Measurements from ENCODE around the gene SLC24A3.
A peak's percentile ranks its signal among the peaks of the same experiment; 100 is the strongest.
"Not testable (repeated sequence)": the region's sequence is repeated elsewhere in the genome, so short reads cannot be mapped to it uniquely, and the experiment has no call there.

Gene SLC24A3

DNA sequence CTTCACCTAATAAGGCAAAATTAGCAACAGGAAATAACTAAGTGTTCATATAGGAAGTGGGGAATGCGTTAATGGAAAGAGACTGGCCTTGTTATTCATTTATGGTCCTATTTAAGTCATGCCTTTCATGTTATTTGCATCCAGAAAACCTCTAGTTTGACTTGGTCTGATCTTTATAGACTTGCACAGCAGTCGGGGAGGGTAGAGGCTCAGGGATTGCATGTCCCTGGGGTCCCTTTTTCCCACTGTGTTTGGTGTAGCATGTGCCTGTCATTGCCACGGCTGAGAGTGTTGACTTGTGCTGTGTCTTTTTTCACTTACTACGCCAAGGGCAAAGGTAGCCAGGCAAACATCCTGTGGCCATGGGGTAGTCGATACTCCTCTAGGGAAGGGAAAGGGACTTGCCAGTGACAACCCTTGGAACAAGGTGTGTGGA, 440.2 kb downstream of the SLC24A3 start:
- no peak for DNase-seq

DNA sequence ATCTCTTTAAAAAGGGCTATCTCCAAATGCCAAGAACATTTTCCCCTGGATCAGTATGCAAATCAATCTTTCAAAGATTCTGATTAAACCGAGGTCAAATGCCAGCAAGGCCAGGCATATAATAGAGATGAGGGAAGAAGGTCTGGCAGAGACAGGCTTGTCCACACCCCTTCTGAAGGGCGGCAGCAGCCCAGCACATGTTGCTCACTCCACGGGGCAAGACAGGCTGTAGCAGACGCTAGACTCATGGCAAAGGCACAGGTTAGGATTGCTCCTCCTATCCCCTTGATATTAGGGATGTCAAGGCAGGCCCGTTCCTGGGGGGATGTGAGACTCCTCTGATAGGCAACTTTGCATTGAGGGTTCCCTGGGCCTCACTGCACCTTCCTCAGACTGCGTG, 440.9 kb downstream of the SLC24A3 start:
- no peak for DNase-seq

DNA sequence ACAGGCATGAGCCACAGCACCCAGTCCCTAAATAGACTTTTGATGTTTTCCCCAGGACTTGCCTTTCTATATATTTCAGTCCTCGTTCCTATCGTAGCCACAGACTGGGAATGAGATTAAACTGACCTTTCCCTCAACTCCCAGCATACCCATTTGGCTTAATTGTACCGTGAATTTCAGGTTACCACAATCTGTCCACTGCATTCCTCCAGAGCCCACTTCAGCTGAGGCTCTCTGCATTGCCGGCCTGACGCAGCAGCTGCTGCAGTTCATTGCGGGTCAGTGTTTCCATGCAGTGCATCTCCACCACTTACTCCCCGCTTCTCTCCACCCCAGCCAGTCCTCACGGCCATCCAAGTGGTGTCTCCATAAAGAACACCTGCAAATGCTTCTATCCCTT, 442.5 kb downstream of the SLC24A3 start:
- DNase-seq, result no peak

DNA sequence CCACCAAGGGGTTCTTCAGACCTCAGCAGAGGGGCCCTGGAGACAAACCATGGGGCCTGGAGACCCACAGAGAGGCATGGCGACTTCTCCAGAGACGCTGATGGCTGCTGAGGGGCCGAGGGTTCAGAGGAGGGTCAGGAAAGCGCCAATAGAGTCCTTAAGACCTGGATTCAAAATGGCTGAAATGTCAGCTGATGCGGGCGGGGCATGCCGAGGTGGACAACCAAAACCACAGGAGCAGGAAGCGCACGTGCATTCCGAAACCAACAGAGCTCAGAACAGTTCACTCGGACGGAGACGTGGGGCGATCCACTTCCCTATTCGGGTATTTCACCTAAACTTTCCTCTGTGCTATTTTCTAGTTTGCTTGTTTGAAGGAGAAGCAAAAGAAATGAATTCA, 445.7 kb downstream of the SLC24A3 start:
- DNase-seq, result no peak

GRCh38 chr20:19659448-19659847, 447.0 kb downstream of the SLC24A3 start:
- DNase-seq, result no peak

DNA sequence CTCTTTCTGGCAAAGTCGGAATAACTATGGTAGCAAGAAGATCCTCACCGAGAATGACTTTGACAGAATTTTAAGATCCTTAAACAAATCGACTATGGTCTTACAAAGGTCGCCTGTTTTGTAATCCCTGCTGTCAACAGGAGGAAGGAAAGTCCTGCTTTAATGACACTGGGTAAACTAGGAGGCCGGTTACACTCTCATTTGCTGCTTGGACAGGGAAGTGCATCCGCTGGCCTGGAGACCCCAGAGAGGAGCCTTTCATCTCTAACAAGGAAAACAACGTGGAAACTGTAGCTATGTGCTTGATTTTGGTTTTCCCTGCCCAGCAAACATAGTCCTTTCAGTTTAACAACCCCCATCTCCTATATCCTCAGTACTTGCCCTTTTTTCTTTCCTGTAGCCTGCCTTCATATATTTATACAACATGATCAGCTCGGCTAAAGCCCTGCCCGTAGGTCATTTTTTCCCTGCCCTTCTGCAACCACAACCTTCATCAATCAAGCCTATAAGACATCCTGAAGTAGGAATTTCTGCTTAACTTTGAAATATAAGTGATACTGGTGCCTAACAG, 448.5 kb downstream of the SLC24A3 start:
- DNase-seq, result no peak

- peak; percentile 68 for DNase-seq
Measured at GRCh38 chr20:19661717-19662636, 449.5 kb downstream of the SLC24A3 start.

GRCh38 chr20:19662637-19662995, 450.2 kb downstream of the SLC24A3 start:
- no peak for DNase-seq

DNA sequence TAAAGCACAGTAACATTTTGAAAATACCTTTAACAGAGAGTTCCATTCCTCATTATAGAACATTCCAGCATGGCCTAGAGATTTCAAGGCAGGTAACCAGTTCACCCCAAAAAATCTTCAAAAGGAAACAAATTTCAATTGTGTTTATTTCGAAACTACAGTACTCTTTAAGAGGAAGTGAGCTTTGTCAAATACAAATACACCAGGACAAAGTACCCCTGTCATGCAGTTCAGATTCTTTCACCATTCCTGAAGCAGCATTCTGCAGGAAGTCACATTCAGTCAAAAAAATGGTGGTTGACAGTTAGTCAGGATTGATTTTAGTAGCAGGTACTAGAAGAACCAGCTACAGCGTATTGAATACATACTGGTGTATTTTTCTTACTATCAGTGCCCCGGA, 456.0 kb downstream of the SLC24A3 start:
- no peak for DNase-seq

GRCh38 chr20:19670829-19671228, 458.4 kb downstream of the SLC24A3 start:
- DNase-seq, result no peak

GRCh38 chr20:19671374-19671773, 458.9 kb downstream of the SLC24A3 start:
- no peak for DNase-seq

DNA sequence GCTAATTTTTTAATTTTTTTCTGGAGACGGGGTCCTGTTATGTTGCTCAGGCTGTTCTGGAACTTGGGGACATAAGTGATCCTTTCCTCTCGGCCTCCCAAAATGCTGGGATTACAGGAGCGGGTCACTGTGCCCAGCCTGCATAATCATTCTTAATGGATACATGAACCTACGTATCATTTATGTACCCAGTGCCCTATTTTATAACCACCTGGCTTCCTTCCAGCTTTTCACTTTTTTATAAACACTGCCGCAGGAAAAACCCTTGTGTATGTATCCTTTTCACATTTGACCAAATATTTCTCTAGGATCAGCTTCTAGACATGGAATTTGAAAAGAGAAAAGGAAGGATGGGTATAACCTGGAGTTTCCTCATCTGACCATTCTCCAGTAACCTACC, 460.1 kb downstream of the SLC24A3 start:
- DNase-seq, result no peak

DNA sequence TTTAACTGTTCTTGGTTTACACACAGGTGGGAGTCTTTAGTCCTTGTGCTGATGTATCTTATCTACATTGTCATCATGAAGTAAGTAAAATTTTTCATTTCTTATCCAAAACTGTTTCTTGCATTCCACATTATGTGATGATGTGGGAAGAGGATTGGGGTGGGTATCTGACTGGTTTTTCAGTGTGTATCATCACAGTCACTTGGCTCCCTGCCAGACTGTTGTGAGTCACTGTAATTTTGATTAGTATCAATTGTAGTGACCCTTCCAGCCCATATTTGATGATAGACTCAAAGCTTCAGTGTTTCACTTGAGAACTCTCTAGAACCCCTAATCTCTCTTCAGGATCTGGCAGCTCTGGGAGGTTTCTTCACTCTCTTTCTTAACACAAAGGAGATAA, 461.1 kb downstream of the SLC24A3 start:
- no peak for DNase-seq

GRCh38 chr20:19676202-19676601, 463.8 kb downstream of the SLC24A3 start:
- DNase-seq, result no peak

GRCh38 chr20:19677336-19677735, 464.9 kb downstream of the SLC24A3 start:
- no peak for DNase-seq

DNA sequence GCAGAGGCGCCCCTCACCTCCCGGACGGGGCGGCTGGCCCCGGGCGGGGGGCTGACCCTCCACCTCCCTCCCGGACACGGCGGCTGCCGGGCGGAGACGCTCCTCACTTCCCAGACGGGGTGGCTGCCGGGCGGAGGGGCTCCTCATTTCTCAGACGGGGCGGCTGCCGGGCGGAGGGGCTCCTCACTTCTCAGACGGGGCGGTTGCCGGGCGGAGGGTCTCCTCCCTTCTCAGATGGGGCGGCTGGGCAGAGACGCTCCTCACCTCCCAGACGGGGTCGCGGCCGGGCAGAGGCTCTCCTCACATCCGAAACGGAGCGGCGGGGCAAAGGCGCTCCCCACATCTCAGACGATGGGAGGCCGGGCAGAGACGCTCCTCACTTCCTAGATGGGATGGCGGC, 466.1 kb downstream of the SLC24A3 start:
- not testable (repeated sequence) for DNase-seq

GRCh38 chr20:19679900-19680495, 467.6 kb downstream of the SLC24A3 start:
- no peak for DNase-seq

GRCh38 chr20:19682249-19682648, 469.8 kb downstream of the SLC24A3 start:
- no peak for DNase-seq

DNA sequence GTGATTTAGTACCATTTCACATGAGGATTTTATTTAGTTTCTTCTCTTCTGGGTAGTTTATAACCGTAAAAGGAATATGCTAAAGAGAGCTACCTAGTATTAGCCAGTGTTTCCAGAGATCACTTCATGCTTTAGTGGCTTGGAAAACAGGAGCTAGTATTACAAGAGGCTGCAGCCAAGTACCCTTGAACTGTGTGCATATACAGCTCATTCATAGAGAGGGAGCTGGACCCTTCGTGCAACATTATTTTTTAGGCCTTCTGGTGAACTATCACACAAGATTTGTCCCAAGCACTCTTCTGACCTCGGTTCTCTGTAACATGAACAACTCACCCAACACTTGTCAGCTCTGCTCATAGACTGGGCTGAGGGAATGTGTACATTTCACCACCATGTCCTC, 470.7 kb downstream of the SLC24A3 start:
- DNase-seq, result no peak

- no peak for DNase-seq
Measured at GRCh38 chr20:19683822-19684221, 471.4 kb downstream of the SLC24A3 start.

DNA sequence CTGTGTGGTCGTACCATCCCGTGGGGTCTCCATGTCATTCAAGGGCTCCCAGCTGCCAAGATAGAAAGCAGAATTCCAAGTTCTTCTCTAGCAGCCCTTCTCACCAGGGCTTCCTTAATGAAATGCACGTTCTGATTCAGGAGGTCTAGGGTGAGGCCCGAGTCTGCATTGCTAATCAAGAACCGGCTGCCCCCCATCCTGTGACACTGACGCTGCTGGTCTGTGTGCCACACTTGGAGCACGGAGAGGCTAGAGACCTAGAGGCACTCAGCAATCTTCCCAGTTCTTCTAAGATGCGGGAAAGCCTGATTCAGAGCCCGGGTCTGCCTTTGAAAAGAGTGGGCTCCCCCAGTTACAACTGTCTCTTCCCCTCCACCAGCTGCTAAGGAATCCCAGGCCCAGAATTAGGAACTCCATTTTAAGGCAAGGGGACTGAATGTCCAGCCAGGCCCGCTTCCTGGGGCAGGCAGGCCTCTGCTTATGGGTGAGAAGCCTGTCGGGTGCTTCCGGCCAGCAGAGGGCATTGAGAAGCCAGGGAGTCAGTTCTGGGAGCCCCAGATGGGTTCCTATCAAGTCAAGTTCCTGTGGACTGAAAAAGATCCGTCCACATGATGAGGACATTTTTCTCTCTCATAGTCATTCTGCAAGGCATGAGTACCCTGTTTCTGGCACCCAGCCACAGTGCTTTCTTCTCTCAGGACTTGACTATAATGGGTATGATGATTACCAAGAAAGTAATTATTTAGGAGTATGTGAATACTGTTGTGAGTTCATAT, 475.8 kb downstream of the SLC24A3 start:
- DNase-seq, result no peak

DNA sequence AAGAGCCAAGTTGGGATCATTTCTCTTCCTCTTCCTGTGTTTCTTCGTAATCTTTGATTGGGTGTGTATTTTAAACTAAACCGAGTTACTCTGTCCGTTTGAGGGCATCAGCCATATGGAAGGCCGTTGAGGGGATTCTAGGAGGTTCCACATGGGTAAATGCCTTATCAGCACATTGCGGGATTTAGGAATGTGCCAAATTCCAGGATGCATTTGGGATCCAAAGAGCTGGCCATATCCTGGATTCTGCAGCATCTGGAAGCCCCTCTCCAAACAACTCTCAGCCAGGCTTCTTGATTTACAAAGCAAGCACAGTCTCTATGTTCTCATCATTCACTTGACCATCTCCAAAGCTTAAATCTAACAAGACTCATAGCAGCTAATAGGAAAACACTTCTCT, 478.0 kb downstream of the SLC24A3 start:
- no peak for DNase-seq

DNA sequence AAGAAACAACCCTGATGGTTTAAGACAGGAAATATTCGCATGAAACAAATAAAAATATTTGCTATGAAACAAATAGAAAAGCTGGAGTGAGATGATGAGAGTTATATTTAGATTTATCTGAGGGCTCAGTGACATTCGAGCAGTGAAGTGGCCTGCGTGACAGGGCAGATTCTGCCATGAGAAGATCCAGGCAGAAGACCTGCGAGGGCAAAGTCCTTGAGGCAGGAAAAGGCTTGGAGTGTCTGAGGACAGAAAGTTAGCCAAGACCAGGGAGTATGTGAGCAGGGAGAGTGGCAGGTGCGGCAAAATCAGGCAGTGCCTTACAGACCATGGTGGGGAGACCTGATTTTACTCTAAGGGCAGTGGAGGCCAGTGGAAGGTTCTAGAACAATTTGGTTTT, 478.7 kb downstream of the SLC24A3 start:
- no peak for DNase-seq
